ENCODE data around the gene FBLIM1. TPM values are rescaled to one million over a fixed set of nuclear protein-coding genes. Genes with fewer than 3 reads are reported as not detected.

FBLIM1 gene
- total RNA-seq, 1 donor from 2014 or later: not detected

DNA sequence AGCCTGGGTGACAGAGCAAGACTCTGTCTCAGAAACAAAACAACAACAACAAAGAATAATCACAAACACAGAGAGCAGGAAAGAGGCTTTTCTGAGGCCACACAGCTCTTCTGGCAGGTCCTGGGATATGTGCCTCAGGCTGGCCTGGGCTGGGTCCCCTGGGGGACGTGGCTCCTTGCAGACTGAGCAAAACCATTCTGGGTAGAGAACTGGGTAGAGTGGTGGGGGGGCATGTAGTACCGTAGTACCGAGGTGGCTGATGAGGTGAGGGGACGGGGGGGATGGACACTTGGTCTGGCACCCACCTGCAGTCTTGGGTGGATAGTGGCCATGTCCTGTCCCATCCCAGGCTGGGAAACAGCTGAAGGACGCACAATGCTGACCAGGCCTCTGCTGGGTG, 10.3 kb upstream of the FBLIM1 start:
- ChIA-PET CTCF (no interaction called here), POLR2A (no interaction called here)
- TF ChIP-seq, protein P1, sequence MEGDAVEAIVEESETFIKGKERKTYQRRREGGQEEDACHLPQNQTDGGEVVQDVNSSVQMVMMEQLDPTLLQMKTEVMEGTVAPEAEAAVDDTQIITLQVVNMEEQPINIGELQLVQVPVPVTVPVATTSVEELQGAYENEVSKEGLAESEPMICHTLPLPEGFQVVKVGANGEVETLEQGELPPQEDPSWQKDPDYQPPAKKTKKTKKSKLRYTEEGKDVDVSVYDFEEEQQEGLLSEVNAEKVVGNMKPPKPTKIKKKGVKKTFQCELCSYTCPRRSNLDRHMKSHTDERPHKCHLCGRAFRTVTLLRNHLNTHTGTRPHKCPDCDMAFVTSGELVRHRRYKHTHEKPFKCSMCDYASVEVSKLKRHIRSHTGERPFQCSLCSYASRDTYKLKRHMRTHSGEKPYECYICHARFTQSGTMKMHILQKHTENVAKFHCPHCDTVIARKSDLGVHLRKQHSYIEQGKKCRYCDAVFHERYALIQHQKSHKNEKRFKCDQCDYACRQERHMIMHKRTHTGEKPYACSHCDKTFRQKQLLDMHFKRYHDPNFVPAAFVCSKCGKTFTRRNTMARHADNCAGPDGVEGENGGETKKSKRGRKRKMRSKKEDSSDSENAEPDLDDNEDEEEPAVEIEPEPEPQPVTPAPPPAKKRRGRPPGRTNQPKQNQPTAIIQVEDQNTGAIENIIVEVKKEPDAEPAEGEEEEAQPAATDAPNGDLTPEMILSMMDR (IDR thresholded peaks at IDR 0.05): no peak
- H3K27me3 Mint-ChIP-seq: no peaks in the 10 kb centered on the region
- DNase-seq: no peak
- no peaks in the 10 kb centered on the region for H3K9me3 Mint-ChIP-seq
- H3K4me3 Mint-ChIP-seq: no peak overlapping the region
- intact Hi-C loops (cut with micrococcal nuclease): loop anchor here (10.0 kb wide), 1 partner anchor 113 kb away; no protein-coding TSS in a partner anchor
- no peak for ATAC-seq (ENCODE audit: low read depth)
- H3K27ac Mint-ChIP-seq: no peak overlapping the region
- no peaks in the 10 kb centered on the region for H3K36me3 Mint-ChIP-seq (ENCODE audit: low read depth)
- no peaks in the 10 kb centered on the region for H3K4me1 Mint-ChIP-seq

DNA sequence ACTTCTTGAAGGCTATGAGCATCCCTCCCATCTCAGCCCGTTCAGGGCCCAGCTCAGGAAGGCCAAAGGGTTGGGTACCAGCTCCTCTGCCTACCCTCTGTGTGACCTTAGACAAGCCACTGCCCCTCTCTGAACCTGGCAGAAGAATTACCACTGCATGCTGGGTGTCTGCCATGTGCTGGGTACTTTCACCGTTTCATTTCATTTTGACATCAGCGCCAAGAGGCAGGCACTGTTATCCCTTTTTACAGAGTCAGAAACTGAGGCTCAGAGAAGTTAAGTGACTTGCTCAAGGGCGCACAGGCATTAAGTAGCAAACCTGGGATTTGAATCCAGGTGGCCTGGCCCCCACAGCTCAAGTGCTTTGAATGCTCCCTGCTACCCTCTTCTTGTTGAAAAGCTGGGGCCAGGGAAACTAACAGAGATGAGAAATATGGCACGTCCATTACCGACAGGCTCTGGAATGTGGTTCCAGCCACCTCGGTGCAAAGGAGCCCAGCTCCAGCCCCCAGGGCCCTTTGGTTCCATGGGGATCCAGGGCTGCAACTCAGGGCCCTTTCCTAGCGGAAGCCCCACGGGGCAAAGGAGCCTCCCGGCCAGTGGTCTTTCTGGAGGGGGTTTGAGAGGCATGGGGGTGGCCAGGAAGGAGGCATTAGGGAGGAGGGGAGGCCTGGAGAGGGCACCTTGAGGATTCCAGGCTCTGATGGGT, 9.8 kb upstream of the FBLIM1 start:
- Mint-ChIP-seq H3K36me3 (ENCODE audit: low read depth) (no peaks in the 10 kb centered on the region), H3K27ac (no peak overlapping the region), H3K4me1 (no peaks in the 10 kb centered on the region), H3K27me3 (no peaks in the 10 kb centered on the region), H3K9me3 (no peaks in the 10 kb centered on the region), H3K4me3 (no peak overlapping the region)
- no peak for DNase-seq
- intact Hi-C loops (cut with micrococcal nuclease): loop anchor here (10.0 kb wide), 1 partner anchor 114 kb away; no protein-coding TSS in a partner anchor
- no peak for ATAC-seq (ENCODE audit: low read depth)
- POLR2A ChIA-PET: no interaction called here
- CTCF ChIA-PET: interaction anchor here (0.6 kb wide), 1 partner anchor 10 kb away, joined by 3 read pairs; no protein-coding TSS in a partner anchor
- TF ChIP-seq, protein P1 (IDR thresholded peaks at IDR 0.05): no peak

DNA sequence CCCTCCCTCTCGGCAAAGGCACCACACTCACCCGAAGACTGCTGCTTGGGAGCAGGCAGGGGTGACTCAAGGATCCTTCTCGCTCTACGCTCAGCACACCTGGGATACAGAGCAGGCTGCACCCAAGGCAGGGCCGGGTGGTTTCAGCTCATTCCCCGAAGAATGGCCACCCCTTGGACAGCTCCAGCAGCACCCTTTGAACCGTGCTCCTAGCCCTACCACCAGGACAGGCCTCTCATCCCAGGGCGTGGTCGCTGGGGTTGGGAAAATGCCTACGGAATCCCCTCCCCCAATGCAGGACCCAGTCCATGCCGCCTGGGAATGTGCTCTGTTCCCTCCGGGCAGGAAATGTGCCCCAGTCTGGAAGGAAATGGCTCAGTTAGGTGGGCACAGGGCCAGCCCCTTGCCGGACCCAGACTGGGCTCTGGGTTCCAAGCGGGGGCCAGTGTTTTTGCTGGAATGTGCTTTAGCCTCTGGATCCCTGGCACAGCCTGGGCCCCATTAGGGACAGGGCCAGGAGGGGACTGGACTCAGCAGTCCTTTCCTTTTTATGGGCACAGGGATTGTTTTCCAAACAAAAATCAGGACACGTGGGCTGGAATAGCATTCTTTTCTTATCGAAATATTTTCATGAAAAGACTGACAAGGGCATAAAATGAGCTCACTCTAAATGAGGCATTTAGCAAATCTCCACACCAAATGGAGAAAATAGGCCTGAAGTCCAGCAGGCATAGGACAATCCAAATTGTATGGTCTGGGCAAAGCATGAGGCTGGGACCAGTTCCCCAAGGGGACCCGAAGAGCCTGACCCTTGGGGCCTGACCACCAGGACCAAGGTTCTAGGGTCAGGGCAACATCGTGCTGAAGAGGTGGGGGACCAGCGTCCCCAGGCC, 8.9 kb upstream of the FBLIM1 start:
- Mint-ChIP-seq H3K27me3 (no peaks in the 10 kb centered on the region), H3K27ac (no peak overlapping the region), H3K36me3 (ENCODE audit: low read depth) (no peaks in the 10 kb centered on the region), H3K4me3 (no peak overlapping the region), H3K9me3 (no peaks in the 10 kb centered on the region), H3K4me1 (no peaks in the 10 kb centered on the region)
- TF ChIP-seq, protein P1 (IDR thresholded peaks at IDR 0.05): no peak
- ChIA-PET POLR2A (no interaction called here), CTCF (no interaction called here)
- ATAC-seq (ENCODE audit: low read depth) (no peak), DNase-seq (no peak)
- intact Hi-C loops (cut with micrococcal nuclease): loop anchor here (10.0 kb wide), 1 partner anchor 115 kb away; no protein-coding TSS in a partner anchor

DNA sequence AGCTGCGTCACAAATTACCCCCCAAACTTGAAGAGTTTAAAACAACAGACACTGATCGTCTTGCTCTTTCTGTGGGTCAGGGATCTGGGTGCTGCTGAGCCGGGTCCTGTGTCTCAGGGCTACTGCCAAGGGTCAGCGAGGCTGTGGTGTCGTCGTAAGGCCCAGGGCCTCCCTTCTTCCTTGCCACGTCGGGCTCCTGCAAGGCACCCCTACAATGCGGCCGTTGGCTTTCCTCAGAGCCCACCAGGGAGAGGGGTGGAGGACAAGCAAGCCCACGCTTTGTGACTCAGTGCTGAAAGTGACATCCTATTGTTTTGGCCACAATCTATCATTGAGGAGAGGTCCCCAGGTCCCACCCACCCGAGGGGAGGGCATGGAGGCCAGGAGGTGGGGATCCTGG, 7.7 kb upstream of the FBLIM1 start:
- ChIA-PET CTCF (no interaction called here), POLR2A (no interaction called here)
- TF ChIP-seq, protein P1 (IDR thresholded peaks at IDR 0.05): no peak
- Mint-ChIP-seq H3K27me3 (peaks cover 8% of the 10 kb centered on the region), H3K27ac (no peak overlapping the region), H3K36me3 (ENCODE audit: low read depth) (no peaks in the 10 kb centered on the region), H3K9me3 (no peaks in the 10 kb centered on the region), H3K4me1 (no peaks in the 10 kb centered on the region), H3K4me3 (no peak overlapping the region)
- ATAC-seq (ENCODE audit: low read depth) (no peak), DNase-seq (no peak)
- intact Hi-C loops (cut with micrococcal nuclease): no loop called here

DNA sequence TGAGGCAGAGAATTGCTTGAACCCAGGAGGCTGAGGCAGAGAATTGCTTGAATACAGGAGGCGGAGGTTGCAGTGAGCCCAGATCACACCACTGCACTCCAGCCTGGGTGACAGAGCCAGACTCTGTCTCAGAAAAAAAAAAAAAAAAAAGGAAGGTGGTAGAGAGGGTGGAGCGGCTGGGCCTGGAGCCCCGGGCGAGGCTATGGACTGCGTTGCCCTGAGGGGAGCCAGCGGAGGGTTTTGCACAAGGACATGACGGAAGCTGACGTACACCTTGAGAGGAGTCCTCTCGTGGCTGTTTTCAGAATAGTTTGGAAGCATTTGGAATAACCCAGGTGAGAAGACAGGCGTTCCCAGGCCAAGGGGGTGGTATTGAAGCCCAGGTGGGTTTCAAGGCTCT, 6.9 kb upstream of the FBLIM1 start:
- ATAC-seq (ENCODE audit: low read depth) (no peak), DNase-seq (no peak)
- no peaks in the 10 kb centered on the region for H3K9me3 Mint-ChIP-seq
- no peak overlapping the region for H3K27ac Mint-ChIP-seq
- no peaks in the 10 kb centered on the region for H3K36me3 Mint-ChIP-seq (ENCODE audit: low read depth)
- intact Hi-C loops (cut with micrococcal nuclease): no loop called here
- POLR2A ChIA-PET: no interaction called here
- peaks cover 13% of the 10 kb centered on the region for H3K27me3 Mint-ChIP-seq
- no peak overlapping the region for H3K4me3 Mint-ChIP-seq
- TF ChIP-seq, protein P1 (IDR thresholded peaks at IDR 0.05): no peak
- H3K4me1 Mint-ChIP-seq: peaks cover 6% of the 10 kb centered on the region
- CTCF ChIA-PET: no interaction called here

Data from activated B cell treated with CpG ODN at 0.5 μM for 24 hours (primary cell).